Measurements from ENCODE around the gene TMEM132D. TPM values are rescaled to one million over a fixed set of nuclear protein-coding genes. Genes with fewer than 3 reads are reported as not detected.

Gene TMEM132D
- total RNA-seq, 3 donors from 2014 or later, result 0.09 to 0.24 (median 0.12) TPM

GRCh38 chr12:129753586-129753985 lies 150.2 kb downstream of the TMEM132D start:
- Histone ChIP-seq H3K4me1 (ENCODE audit: low read depth) (no peaks in the 10 kb centered on the region), H3K36me3 (ENCODE audit: low read depth) (no peaks in the 10 kb centered on the region), H3K9me3 (no peaks in the 10 kb centered on the region), H3K4me3 (no peak overlapping the region)
- TF ChIP-seq CTCF (IDR thresholded peaks at IDR 0.05), result no peak
- intact Hi-C loops (cut with DNase I, micrococcal nuclease), result no loop called here
- DNase-seq (no peak), ATAC-seq (no peak)

- no peak overlapping the region for H3K4me3 ChIP-seq
- TF ChIP-seq CTCF (IDR thresholded peaks at IDR 0.05), result no peak
- ATAC-seq, result no peak
- intact Hi-C loops (cut with DNase I, micrococcal nuclease), result no loop called here
- no peaks in the 10 kb centered on the region for H3K9me3 ChIP-seq
- H3K4me1 ChIP-seq (ENCODE audit: low read depth), result no peaks in the 10 kb centered on the region
- H3K36me3 ChIP-seq (ENCODE audit: low read depth), result no peaks in the 10 kb centered on the region
- no peak for DNase-seq
These were observed 153.4 kb downstream of the TMEM132D start for GRCh38 chr12:129750421-129750820.

- H3K4me3 ChIP-seq, result no peak overlapping the region
These were observed 157.5 kb downstream of the TMEM132D start for GRCh38 chr12:129746318-129746717.

GRCh38 chr12:129729170-129729569 lies 174.7 kb downstream of the TMEM132D start:
- no peak for ATAC-seq

More at GRCh38 chr12:129746318-129746717, 157.5 kb downstream of the TMEM132D start:
- Histone ChIP-seq H3K4me1 (ENCODE audit: low read depth) (no peaks in the 10 kb centered on the region), H3K9me3 (peaks cover 16% of the 10 kb centered on the region), H3K36me3 (ENCODE audit: low read depth) (no peaks in the 10 kb centered on the region)
- no peak for TF ChIP-seq CTCF (IDR thresholded peaks at IDR 0.05)
- DNase-seq (no peak), ATAC-seq (no peak)
- intact Hi-C loops (cut with DNase I, micrococcal nuclease), result no loop called here

GRCh38 chr12:129727100-129727499 lies 176.7 kb downstream of the TMEM132D start:
- intact Hi-C loops (cut with DNase I, micrococcal nuclease), result no loop called here
- Histone ChIP-seq H3K4me1 (ENCODE audit: low read depth) (no peaks in the 10 kb centered on the region), H3K4me3 (no peak overlapping the region), H3K36me3 (ENCODE audit: low read depth) (no peaks in the 10 kb centered on the region), H3K9me3 (peaks cover 22% of the 10 kb centered on the region)
- no peak for TF ChIP-seq CTCF (IDR thresholded peaks at IDR 0.05)
- no peak for ATAC-seq
- DNase-seq, result no peak

More at GRCh38 chr12:129729170-129729569, 174.7 kb downstream of the TMEM132D start:
- no peaks in the 10 kb centered on the region for H3K4me1 ChIP-seq (ENCODE audit: low read depth)
- peaks cover 26% of the 10 kb centered on the region for H3K9me3 ChIP-seq
- no peak overlapping the region for H3K4me3 ChIP-seq
- no peak for TF ChIP-seq CTCF (IDR thresholded peaks at IDR 0.05)
- intact Hi-C loops (cut with DNase I, micrococcal nuclease), result no loop called here
- DNase-seq, result no peak
- no peaks in the 10 kb centered on the region for H3K36me3 ChIP-seq (ENCODE audit: low read depth)

GRCh38 chr12:129723260-129723659 lies 180.6 kb downstream of the TMEM132D start:
- Histone ChIP-seq H3K9me3 (peaks cover 12% of the 10 kb centered on the region), H3K4me1 (ENCODE audit: low read depth) (no peaks in the 10 kb centered on the region), H3K36me3 (ENCODE audit: low read depth) (no peaks in the 10 kb centered on the region), H3K4me3 (no peak overlapping the region)
- TF ChIP-seq CTCF (IDR thresholded peaks at IDR 0.05), result no peak
- intact Hi-C loops (cut with DNase I, micrococcal nuclease), result no loop called here
- DNase-seq (no peak), ATAC-seq (no peak)

Measured in mucosa of descending colon (tissue), 3 donors.